HUES6 (cell line): ENCODE data around the gene SPEN.
"Not testable (repeated sequence)": the region's sequence is repeated elsewhere in the genome, so short reads cannot be mapped to it uniquely, and the experiment has no call there.

Experiments
- H3K27ac ChIP-seq: 2 replicates; pipeline ENCODE4 v1.7.0; 2013; ENCODE audit warnings: low read depth, mild to moderate bottlenecking, low read length, inconsistent platforms
- H3K27me3 ChIP-seq: 2 replicates; pipeline ENCODE4 v1.6.1; 2013; ENCODE audit warnings: low read length; ENCODE audit not compliant: control insufficient read depth, insufficient read depth
- H3K36me3 ChIP-seq: 2 replicates; pipeline ENCODE4 v1.6.1; 2013; ENCODE audit warnings: low read length; ENCODE audit not compliant: control insufficient read depth, insufficient read depth
- H3K4me1 ChIP-seq: 2 replicates; pipeline ENCODE4 v1.6.1; 2013; ENCODE audit warnings: low read length; ENCODE audit not compliant: control insufficient read depth, insufficient read depth
- H3K4me3 ChIP-seq: 2 replicates; pipeline ENCODE4 v1.5.1; 2013; ENCODE audit warnings: low read depth, low read length
- H3K9ac ChIP-seq: one replicate; pipeline ENCODE4 v1.6.1; 2013; ENCODE audit warnings: mild to moderate bottlenecking, low read length
- H3K9me3 ChIP-seq: 2 replicates; pipeline ENCODE4 v1.6.1; 2013; ENCODE audit warnings: low read depth, low read length; ENCODE audit not compliant: control insufficient read depth, insufficient read depth

SPEN gene

DNA sequence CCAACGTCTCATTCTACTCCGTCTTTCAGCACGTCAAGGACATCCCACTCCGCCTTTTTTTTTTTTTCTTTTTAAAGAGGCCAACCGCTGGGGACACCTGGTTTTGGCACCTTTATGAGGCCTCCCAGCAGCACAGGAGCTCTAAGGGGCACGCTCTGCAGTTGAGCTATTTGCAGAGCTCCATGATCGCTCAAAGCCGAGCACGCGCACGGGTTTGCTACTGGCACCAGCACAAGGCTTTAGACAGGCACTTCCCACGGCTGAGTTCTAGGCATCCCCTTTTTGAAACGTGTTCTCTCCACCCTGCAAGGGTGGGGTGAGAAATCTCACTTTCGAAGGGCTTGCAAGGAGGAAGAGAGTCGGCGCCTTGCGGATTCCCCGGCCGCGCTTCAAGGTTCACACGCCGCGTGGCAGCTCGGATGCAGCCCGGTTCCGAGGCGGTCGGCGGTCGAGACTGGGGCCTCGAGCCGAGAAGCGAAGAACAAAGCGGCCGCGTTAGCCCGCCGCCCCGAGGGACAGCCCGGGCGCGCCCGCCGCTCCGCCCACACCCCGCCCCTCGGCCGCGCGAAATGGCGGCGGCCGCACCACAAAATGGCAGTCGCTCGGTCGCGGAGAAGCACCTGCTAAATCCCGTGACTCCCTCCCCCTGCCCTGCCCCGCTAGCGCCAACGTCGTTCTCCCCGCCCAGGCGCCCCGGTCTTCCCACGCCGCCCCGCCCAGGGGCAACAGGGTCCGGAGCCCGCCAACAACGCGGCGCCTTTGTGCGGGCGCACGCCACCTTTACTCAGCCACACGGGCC lies 12.9 kb upstream of the SPEN start:
- H3K4me3 ChIP-seq: peak overlapping the region; percentile 70
- peaks cover 16% of the 10 kb centered on the region for H3K4me1 ChIP-seq
- H3K36me3 ChIP-seq: no peaks in the 10 kb centered on the region
- H3K27me3 ChIP-seq: no peaks in the 10 kb centered on the region
- H3K9me3 ChIP-seq: no peaks in the 10 kb centered on the region
- peak overlapping the region; percentile 100 for H3K9ac ChIP-seq
- peak overlapping the region; percentile 99 for H3K27ac ChIP-seq

DNA sequence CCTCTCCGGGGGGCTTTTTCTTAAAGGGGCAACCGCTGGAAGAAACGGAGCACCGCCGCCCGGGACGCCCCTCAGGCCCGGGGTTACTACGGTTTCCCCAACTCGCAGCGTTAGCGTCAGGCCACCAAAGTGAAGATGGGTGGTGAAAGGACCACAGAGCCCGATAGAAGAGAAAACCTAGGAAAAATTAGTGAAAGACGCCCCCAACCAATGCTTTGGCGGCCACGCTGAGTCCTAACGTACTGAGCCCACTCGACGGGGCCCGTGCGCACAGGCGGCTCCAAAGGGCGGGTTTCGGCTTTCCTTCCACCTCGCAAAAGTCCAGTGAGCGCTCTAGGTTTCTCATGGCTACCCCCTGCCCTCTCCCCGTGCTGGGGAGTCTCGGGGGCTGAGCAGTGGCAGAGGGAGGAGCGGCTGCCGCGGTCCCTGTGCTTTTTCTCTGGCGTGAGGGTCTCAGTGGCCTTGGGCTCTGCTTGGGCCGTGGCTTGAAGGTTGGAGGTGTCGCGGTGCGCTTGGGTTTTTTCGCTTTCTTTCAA lies 12.2 kb upstream of the SPEN start:
- Histone ChIP-seq H3K9me3 (no peaks in the 10 kb centered on the region), H3K27me3 (no peaks in the 10 kb centered on the region), H3K9ac (peak overlapping the region; percentile 100), H3K4me1 (peaks cover 10% of the 10 kb centered on the region; the same call in 1 of the 2 replicates), H3K4me3 (peak overlapping the region; percentile 70), H3K27ac (peak overlapping the region; percentile 99), H3K36me3 (no peaks in the 10 kb centered on the region)

DNA sequence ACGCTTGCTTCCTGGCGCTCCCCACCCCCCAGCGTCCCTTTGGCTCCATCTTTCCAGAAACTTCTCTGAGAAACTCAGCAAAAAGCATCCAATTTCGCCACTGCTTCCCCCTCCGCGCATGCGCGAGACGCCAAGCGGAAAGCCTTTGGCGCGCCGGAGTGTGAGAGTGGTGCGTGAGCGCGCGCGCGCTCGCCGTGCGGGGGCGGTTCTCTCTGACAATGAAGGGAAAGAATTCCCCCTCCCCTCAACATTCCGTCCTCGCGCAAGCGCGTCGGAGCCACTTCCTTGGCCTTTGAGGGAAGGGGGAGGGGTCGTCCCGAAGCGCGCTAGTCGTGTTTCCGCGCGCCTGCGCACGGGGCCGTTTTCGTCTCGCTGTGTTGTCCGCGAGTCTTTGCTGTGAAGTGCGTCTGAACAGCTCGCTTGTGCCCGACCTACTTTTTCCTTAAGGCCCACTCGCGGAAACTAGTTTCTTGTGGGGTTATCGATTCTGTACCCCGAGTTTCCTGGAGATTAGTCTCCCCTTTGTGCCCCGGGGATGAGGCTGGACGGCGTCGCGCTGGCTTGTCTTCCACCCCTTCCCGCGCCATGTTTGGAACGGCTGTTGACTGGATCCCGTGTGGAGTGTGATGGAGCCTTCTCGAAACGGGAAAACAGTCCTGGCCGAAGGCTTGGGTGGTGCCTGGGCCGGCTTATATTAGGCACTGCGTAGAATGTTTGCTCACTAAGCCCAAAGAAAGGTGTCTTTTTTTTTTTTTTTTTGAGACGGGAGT lies 11.6 kb upstream of the SPEN start:
- H3K27me3 ChIP-seq: no peaks in the 10 kb centered on the region
- H3K4me3 ChIP-seq: peak overlapping the region; percentile 70
- H3K9ac ChIP-seq: peak overlapping the region; percentile 100
- no peaks in the 10 kb centered on the region for H3K36me3 ChIP-seq
- no peaks in the 10 kb centered on the region for H3K9me3 ChIP-seq
- peak overlapping the region; percentile 99 for H3K27ac ChIP-seq
- H3K4me1 ChIP-seq: peaks cover 4% of the 10 kb centered on the region; the same call in 1 of the 2 replicates

DNA sequence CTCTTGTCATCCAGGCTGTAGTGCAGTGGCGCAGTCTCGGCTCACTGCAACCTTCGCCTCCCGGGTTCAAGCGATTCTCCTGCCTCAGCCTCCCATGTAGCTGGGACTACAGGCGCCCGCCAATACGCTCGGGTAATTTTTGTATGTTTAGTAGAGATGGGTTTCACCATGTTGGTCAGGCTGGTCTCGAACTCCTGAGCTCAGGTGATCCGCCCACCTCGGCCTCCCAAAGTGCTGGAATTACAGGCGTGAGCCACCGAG lies 11.1 kb upstream of the SPEN start:
- not testable (repeated sequence) for H3K27me3 ChIP-seq, H3K4me1 ChIP-seq
- peak overlapping the region; percentile 89 for H3K9ac ChIP-seq

DNA sequence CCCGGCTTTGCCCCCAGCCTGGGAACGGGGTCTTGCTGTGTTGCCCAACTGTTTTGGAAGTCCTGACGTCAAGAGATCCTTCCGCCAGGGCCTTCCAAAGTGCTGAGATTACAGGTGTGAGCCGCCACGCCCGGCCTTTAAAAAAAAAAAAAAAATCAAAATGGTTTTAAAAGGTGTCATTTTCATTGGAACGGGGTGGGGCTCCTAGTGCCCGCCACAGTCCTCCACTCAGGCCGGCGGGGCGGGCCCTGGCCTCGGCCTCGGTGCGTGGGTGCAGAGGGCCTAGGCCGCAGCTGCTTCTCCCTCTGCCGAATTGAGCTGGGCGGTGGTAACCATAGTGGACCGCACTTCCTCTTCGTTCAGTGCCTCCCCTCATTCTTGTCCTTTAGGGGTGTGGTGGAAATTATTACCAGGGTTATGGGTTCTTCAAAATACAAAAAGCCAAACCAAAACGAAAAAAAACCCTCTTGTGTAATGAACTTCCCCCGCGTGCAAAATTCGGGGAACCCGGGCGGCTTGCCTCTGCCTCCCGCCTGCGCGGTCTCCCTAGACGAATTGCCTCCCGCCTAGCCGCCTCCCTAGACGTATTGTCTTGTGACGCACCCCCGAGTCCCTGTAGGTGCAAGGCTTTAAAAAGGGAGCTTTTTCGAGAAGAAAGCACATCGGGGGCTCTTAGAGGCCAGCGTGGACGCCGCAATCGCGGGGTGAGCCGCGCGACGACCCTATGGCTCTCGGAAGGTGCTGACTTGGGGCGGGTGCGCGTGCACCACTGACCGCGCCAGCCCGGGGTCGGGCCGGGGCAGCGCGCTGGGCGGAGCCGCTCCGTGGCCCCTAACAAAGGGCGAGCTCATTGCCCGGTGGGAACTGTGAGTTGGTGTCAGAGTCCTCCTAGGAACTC lies 10.5 kb upstream of the SPEN start:
- Histone ChIP-seq H3K9ac (no peak overlapping the region), H3K4me1 (peaks cover 3% of the 10 kb centered on the region; the same call in 1 of the 2 replicates), H3K9me3 (no peaks in the 10 kb centered on the region), H3K36me3 (no peaks in the 10 kb centered on the region), H3K27me3 (no peaks in the 10 kb centered on the region), H3K4me3 (no peak overlapping the region), H3K27ac (no peak overlapping the region)

More for the DNA sequence above, 11.1 kb upstream of the SPEN start:
- H3K9me3 ChIP-seq, H3K36me3 ChIP-seq: not testable (repeated sequence)
- Histone ChIP-seq H3K27ac (peak overlapping the region; percentile 87; the same call in 1 of the 2 replicates), H3K4me3 (peak overlapping the region; percentile 70)

DNA sequence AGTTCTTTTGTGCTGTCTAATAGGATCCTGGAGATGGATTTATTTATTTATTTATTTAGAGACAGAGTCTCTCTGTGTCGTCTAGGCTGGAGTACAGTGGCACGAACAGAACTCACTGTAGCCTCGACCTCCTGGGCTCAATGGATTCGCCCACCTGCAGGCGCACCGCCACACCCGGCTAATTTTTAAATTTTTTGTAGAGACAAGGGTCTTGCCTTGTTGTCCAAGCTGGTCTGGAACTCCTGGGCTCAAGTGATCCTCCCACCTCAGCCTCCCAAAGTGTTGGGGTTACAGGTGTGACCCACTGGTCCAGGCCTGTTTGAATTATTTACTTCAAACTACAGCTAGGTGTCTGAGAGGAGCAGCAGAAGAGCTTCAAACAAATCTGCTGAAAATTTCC lies 9.6 kb upstream of the SPEN start:
- Histone ChIP-seq H3K4me3 (no peak overlapping the region), H3K9me3 (no peaks in the 10 kb centered on the region), H3K27me3 (no peaks in the 10 kb centered on the region), H3K27ac (no peak overlapping the region), H3K4me1 (peaks cover 3% of the 10 kb centered on the region; the same call in 1 of the 2 replicates), H3K9ac (no peak overlapping the region), H3K36me3 (no peaks in the 10 kb centered on the region)

DNA sequence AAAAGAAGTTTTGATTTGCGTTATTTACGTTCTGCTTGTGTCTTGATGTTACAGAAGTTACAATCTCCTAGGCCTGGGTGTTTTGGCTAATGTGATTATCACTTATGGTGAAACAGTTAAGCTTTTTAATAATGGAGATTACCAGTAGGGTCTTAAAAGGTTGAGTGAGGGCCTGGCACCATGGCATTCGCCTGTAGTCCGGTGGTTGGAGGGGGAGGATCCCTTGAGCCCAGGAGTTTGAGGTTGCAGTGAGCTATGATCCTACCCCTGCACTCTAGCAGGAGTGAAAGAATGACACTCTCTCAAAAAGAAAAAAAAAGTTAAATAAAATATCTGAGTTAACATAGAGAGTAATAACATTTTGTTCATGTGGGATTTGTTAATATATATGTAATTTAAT lies 8.8 kb upstream of the SPEN start:
- no peaks in the 10 kb centered on the region; the same call in 1 of the 2 replicates for H3K4me1 ChIP-seq
- no peaks in the 10 kb centered on the region for H3K27me3 ChIP-seq
- no peaks in the 10 kb centered on the region for H3K36me3 ChIP-seq
- no peak overlapping the region for H3K9ac ChIP-seq
- H3K9me3 ChIP-seq: no peaks in the 10 kb centered on the region
- no peak overlapping the region for H3K27ac ChIP-seq
- H3K4me3 ChIP-seq: no peak overlapping the region

DNA sequence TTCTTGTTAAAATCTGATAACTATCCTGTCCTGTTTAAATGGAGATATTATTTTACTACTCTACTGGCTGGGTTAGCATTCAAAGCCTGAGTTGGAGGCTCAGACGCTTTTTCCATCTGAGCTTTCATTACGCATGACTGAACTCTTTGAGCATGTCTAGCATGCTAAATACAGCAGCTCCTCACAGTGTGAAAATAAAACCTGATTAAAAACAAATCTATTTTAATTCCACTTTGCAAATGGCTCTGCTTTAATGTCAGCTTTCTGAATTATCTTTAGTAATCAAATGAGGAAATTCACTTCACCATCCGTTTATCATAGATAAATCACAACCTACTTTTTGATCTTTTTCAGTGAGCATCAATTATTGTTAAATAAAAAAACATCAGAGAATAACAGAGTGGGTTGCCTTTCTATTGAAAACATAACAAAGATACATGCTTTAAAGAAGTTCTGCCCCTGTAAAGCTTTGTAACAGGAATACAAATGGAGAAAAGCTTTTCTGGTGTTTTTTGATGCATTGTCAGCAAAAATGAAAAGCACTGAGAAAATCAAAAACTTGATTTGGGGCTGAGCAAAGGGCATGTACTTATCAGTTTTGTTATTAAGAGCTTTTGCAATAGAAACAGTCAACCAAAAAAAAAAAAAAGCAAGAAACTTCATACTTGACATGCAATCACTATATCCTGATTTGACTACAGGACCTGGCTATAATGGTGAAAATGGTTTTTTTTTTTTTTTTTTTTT lies 3.5 kb upstream of the SPEN start:
- H3K36me3 ChIP-seq: no peaks in the 10 kb centered on the region
- no peaks in the 10 kb centered on the region for H3K9me3 ChIP-seq
- no peak overlapping the region for H3K27ac ChIP-seq
- H3K9ac ChIP-seq: no peak overlapping the region
- H3K4me3 ChIP-seq: no peak overlapping the region
- no peaks in the 10 kb centered on the region for H3K4me1 ChIP-seq
- no peaks in the 10 kb centered on the region for H3K27me3 ChIP-seq

DNA sequence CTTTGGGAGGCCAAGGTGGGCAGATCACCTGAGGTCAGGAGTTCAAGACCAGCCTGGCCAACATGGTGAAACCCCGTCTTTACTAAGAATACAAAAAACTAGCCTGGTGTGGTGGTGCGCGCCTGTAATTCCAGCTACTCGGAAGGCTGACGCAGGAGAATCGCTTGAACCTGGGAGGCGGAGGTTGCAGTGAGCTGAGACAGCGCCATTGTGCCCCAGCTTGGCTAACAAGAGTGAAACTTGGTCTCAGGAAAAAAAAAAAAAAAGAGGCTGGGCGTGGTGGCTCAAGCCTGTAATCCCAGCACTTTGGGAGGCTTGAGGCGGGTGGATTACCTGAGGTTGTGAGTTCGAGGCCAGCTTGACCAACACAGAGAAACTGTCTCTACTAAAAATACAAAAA lies 1.5 kb upstream of the SPEN start:
- not testable (repeated sequence) for H3K4me1 ChIP-seq, H3K9me3 ChIP-seq, H3K4me3 ChIP-seq, H3K27ac ChIP-seq, H3K36me3 ChIP-seq, H3K27me3 ChIP-seq, H3K9ac ChIP-seq

DNA sequence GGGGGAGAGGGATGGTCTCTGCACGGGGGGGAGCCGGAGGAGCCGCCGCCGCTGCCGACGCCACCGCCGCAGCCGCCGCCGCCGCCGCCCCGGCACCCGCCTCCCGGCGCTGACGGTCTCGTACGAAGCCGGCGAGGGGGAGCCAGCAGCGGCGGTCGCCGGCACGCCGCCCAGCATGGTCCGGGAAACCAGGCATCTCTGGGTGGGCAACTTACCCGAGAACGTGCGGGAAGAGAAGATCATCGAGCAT lies 311 bp downstream of the SPEN start:
- H3K27ac ChIP-seq: no peak overlapping the region
- H3K9ac ChIP-seq: peak overlapping the region; percentile 89
- H3K27me3 ChIP-seq: no peaks in the 10 kb centered on the region
- H3K4me1 ChIP-seq: peaks cover 11% of the 10 kb centered on the region
- H3K4me3 ChIP-seq: peak overlapping the region; percentile 67
- H3K36me3 ChIP-seq: no peaks in the 10 kb centered on the region
- H3K9me3 ChIP-seq: no peaks in the 10 kb centered on the region
